Neural cell (in vitro differentiated cells): Measurements from ENCODE around the gene MPZL1. TPM values are rescaled to one million over a fixed set of nuclear protein-coding genes. Genes with fewer than 3 reads are reported as not detected.

Experiments used
- H2AFZ ChIP-seq: fragments of 200-600, 300-800 bp; sonication (generic), shearing (Covaris generic); 2 replicates; pipeline ENCODE4 v1.6.0; 2014; ENCODE audit warnings: low read depth, mild to moderate bottlenecking, antibody characterized with exemption, low read length, moderate library complexity
- H3F3A ChIP-seq: fragments of 200-600 bp; shearing (Covaris generic); 2 replicates; pipeline ENCODE4 v1.6.1; 2016; ENCODE audit warnings: mild to moderate bottlenecking, moderate library complexity, mixed read lengths, antibody characterized with exemption, low read length; ENCODE audit not compliant: insufficient read depth, poor library complexity, severe bottlenecking
- H3K27ac ChIP-seq: fragments of 200-600, 300-800 bp; sonication (generic), shearing (Covaris generic); 2 replicates; pipeline ENCODE4 v1.5.1; 2014; ENCODE audit warnings: mild to moderate bottlenecking, low read length, moderate library complexity
- H3K27me3 ChIP-seq: fragments of 300-800, 200-600 bp; sonication (generic), shearing (Covaris generic); 2 replicates; pipeline ENCODE4 v1.6.0; 2014; ENCODE audit warnings: mild to moderate bottlenecking, low read depth, low read length, moderate library complexity; ENCODE audit not compliant: insufficient read depth
- H3K36me3 ChIP-seq: fragments of 300-800, 200-600 bp; sonication (generic), shearing (Covaris generic); 2 replicates; pipeline ENCODE4 v1.5.1; 2014; ENCODE audit warnings: mild to moderate bottlenecking, antibody characterized with exemption, low read length, moderate library complexity; ENCODE audit not compliant: insufficient read depth
- H3K4me2 ChIP-seq: fragments of 300-800, 200-600 bp; sonication (generic), shearing (Covaris generic); 2 replicates; pipeline ENCODE4 v1.6.0; 2014; ENCODE audit warnings: mild to moderate bottlenecking, low read length
- H3K4me3 ChIP-seq: fragments of 300-800, 200-600 bp; sonication (generic), shearing (Covaris generic); 2 replicates; pipeline ENCODE4 v1.5.1; 2014; ENCODE audit warnings: mild to moderate bottlenecking, low read length, moderate library complexity
- H3K79me2 ChIP-seq: fragments of 200-600 bp; shearing (Covaris generic); replicated peaks from 2 replicates; pipeline ENCODE4 v1.6.0; 2014; ENCODE audit warnings: mild to moderate bottlenecking, low read length, moderate library complexity; ENCODE audit not compliant: insufficient read depth
- H3K9ac ChIP-seq: fragments of 300-800, 200-600 bp; sonication (generic), shearing (Covaris generic); 2 replicates; pipeline ENCODE4 v1.6.1; 2016; ENCODE audit warnings: mild to moderate bottlenecking, low read length, mixed read lengths
- H3K9me2 ChIP-seq: fragments of 200-600 bp; shearing (Covaris generic); 2 replicates; pipeline ENCODE4 v1.6.1; 2016; ENCODE audit warnings: mild to moderate bottlenecking, low read length, mixed read lengths; ENCODE audit not compliant: insufficient read depth
- H3K9me3 ChIP-seq: fragments of 200-600, 300-800 bp; sonication (generic), shearing (Covaris generic); 2 replicates; pipeline ENCODE4 v1.6.1; 2016; ENCODE audit warnings: mild to moderate bottlenecking, mixed run types, low read length, moderate library complexity, mixed read lengths
- H4K20me1 ChIP-seq: fragments of 200-600 bp; shearing (Covaris generic); 2 replicates; pipeline ENCODE4 v1.6.1; 2016; ENCODE audit warnings: mild to moderate bottlenecking, mixed run types; ENCODE audit not compliant: insufficient read depth
- EP300 ChIP-seq: fragments of 450-650 bp; conservative IDR thresholded peaks from 2 replicates; pipeline ENCODE4 v1.6.1; 2014; ENCODE audit warnings: antibody characterized with exemption, mild to moderate bottlenecking, moderate library complexity; ENCODE audit not compliant: poor library complexity, severe bottlenecking
- EZH2 ChIP-seq: fragments of 200-600, 300-800 bp; shearing (Covaris generic), sonication (generic); IDR thresholded peaks from 2 replicates; pipeline ENCODE4 v1.6.1; 2014; ENCODE audit warnings: antibody characterized with exemption, low read length, borderline replicate concordance, mild to moderate bottlenecking; ENCODE audit not compliant: insufficient read depth, poor library complexity, severe bottlenecking
- MXI1 ChIP-seq: fragments of 450-650 bp; conservative IDR thresholded peaks from 2 replicates; pipeline ENCODE4 v1.6.1; 2014; ENCODE audit warnings: antibody characterized with exemption, mild to moderate bottlenecking; ENCODE audit not compliant: poor library complexity, severe bottlenecking
- POLR2AphosphoS5 ChIP-seq: IDR thresholded peaks from 2 replicates; pipeline ENCODE4 v1.6.1; 2012
- RAD21 ChIP-seq: fragments of 450-650 bp; conservative IDR thresholded peaks from 2 replicates; pipeline ENCODE4 v1.6.1; 2014; ENCODE audit warnings: antibody characterized with exemption, mild to moderate bottlenecking, moderate library complexity
- SMC3 ChIP-seq: fragments of 450-650 bp; conservative IDR thresholded peaks from 2 replicates; pipeline ENCODE4 v1.6.1; 2014; ENCODE audit warnings: antibody characterized with exemption, mild to moderate bottlenecking, moderate library complexity; ENCODE audit not compliant: poor library complexity
- TAF1 ChIP-seq: IDR thresholded peaks from 2 replicates; pipeline ENCODE4 v1.6.1; 2012; ENCODE audit warnings: low read depth
- polyA plus RNA-seq: library from polyadenylated mRNA; depleted of rRNA; stranded (reverse); fragments of >200 nt; gene quantifications from 2 replicates; pipeline ENCODE4 v1.2.3, GENCODE V29; 2014
- TF ChIP-seq, protein P1 (sequence below): fragments of 450-650 bp; IDR thresholded peaks from 2 replicates; pipeline ENCODE4 v1.5.1; 2014; ENCODE audit warnings: antibody characterized with exemption, mild to moderate bottlenecking, moderate library complexity; ENCODE audit not compliant: poor library complexity, severe bottlenecking
- TF ChIP-seq, protein P2 (sequence below): IDR thresholded peaks from 2 replicates; pipeline ENCODE4 v1.6.1; 2012; ENCODE audit warnings: borderline replicate concordance

The MPZL1 gene
- polyA plus RNA-seq, 1 donor from 2014 or later = 167 TPM

DNA sequence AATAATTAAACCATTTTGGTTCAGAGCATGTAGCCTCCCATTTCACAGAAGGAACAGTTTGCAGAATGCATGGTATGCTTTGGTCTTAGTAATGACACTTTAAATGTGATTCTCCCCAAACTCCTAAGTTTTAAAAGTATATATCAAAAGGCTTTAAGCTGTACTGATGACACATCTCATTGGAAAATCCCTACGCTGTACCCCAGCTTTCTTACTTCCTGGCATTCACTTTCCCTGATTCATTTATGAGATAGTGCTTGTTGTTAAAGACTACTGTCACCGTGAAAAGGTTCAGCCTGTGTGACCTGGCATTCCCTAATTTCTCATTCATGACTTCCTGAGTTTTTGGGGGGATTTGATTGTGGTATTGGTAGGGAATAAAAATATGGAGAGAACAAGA is 53.4 kb downstream of the MPZL1 start:
- H3K27ac ChIP-seq = no peak overlapping the region
- H4K20me1 ChIP-seq = no peaks in the 10 kb centered on the region
- H3K79me2 ChIP-seq = no peaks in the 10 kb centered on the region
- H3F3A ChIP-seq = no peaks in the 10 kb centered on the region
- H2AFZ ChIP-seq = no peak overlapping the region
- TF ChIP-seq EZH2 = no peak
- TF ChIP-seq, protein P1, sequence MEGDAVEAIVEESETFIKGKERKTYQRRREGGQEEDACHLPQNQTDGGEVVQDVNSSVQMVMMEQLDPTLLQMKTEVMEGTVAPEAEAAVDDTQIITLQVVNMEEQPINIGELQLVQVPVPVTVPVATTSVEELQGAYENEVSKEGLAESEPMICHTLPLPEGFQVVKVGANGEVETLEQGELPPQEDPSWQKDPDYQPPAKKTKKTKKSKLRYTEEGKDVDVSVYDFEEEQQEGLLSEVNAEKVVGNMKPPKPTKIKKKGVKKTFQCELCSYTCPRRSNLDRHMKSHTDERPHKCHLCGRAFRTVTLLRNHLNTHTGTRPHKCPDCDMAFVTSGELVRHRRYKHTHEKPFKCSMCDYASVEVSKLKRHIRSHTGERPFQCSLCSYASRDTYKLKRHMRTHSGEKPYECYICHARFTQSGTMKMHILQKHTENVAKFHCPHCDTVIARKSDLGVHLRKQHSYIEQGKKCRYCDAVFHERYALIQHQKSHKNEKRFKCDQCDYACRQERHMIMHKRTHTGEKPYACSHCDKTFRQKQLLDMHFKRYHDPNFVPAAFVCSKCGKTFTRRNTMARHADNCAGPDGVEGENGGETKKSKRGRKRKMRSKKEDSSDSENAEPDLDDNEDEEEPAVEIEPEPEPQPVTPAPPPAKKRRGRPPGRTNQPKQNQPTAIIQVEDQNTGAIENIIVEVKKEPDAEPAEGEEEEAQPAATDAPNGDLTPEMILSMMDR = no peak
- no peak for TF ChIP-seq POLR2AphosphoS5
- no peak for TF ChIP-seq SMC3
- H3K9ac ChIP-seq = no peak overlapping the region
- no peaks in the 10 kb centered on the region for H3K36me3 ChIP-seq
- H3K9me2 ChIP-seq = no peaks in the 10 kb centered on the region
- no peaks in the 10 kb centered on the region for H3K27me3 ChIP-seq
- H3K4me2 ChIP-seq = no peak overlapping the region
- H3K9me3 ChIP-seq = peaks cover 1% of the 10 kb centered on the region
- no peak overlapping the region for H3K4me3 ChIP-seq

DNA sequence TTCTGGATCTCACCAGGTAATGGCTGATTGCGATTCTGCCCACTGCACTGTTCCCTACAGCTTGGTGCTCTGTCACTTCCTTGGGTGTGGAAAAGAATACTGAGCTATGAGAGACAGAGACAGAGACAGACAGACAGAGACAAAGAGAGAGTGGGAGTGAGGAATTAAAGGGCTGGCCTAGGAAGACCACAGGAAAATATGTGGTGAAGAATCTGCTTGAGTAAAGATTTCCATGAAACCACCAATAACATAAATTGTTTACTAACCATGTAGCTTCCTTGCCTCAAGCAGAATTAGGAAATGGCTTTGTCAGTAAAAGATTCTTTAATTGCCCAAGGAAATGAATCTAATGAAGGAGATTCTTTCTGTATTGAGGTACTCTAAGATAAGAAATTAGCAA is 54.4 kb downstream of the MPZL1 start:
- Histone ChIP-seq H3K4me3 (no peak overlapping the region), H4K20me1 (no peaks in the 10 kb centered on the region), H3K4me2 (no peak overlapping the region), H3F3A (no peaks in the 10 kb centered on the region), H3K9me3 (peaks cover 6% of the 10 kb centered on the region), H2AFZ (no peak overlapping the region), H3K27me3 (no peaks in the 10 kb centered on the region), H3K27ac (no peak overlapping the region), H3K36me3 (peaks cover 3% of the 10 kb centered on the region), H3K9me2 (no peaks in the 10 kb centered on the region), H3K9ac (no peak overlapping the region), H3K79me2 (no peaks in the 10 kb centered on the region)
- TF ChIP-seq, protein P2, sequence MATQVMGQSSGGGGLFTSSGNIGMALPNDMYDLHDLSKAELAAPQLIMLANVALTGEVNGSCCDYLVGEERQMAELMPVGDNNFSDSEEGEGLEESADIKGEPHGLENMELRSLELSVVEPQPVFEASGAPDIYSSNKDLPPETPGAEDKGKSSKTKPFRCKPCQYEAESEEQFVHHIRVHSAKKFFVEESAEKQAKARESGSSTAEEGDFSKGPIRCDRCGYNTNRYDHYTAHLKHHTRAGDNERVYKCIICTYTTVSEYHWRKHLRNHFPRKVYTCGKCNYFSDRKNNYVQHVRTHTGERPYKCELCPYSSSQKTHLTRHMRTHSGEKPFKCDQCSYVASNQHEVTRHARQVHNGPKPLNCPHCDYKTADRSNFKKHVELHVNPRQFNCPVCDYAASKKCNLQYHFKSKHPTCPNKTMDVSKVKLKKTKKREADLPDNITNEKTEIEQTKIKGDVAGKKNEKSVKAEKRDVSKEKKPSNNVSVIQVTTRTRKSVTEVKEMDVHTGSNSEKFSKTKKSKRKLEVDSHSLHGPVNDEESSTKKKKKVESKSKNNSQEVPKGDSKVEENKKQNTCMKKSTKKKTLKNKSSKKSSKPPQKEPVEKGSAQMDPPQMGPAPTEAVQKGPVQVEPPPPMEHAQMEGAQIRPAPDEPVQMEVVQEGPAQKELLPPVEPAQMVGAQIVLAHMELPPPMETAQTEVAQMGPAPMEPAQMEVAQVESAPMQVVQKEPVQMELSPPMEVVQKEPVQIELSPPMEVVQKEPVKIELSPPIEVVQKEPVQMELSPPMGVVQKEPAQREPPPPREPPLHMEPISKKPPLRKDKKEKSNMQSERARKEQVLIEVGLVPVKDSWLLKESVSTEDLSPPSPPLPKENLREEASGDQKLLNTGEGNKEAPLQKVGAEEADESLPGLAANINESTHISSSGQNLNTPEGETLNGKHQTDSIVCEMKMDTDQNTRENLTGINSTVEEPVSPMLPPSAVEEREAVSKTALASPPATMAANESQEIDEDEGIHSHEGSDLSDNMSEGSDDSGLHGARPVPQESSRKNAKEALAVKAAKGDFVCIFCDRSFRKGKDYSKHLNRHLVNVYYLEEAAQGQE = no peak

DNA sequence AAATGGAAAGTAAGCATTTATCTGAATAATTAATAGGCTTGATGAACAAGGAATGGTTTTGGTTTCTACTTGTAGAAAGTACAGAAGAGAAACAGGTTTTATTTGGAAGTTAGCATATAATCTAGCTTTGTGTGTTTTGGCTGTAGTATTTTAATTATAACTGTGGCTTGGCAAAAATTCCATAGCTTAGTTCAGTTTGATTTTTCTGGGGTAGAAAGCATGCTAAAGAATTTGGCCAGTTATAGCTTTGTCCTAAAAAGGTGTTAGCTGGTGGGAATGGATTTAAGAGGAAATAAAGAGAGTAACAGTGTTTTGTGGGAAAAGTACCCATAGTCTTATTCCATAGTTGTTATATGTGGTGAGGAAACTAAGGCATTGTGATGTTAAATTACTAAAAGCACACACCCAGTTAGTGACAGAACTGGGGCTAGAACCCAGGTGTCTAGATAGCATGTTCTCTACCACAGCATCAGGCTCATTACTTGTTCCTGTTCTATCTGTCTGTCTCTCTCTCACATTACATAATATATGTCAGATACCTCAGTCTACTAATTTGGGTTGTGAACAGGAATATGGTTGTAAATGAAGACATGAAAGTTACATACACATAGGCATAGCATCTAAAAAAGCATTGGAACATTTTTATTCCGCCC is 55.0 kb downstream of the MPZL1 start:
- Histone ChIP-seq H3K9me3 (peaks cover 6% of the 10 kb centered on the region), H3K27ac (no peak overlapping the region), H3K9me2 (no peaks in the 10 kb centered on the region), H3K79me2 (no peaks in the 10 kb centered on the region), H3K9ac (no peak overlapping the region), H2AFZ (no peak overlapping the region), H3K4me2 (no peak overlapping the region), H3K4me3 (no peak overlapping the region), H3F3A (no peaks in the 10 kb centered on the region), H4K20me1 (no peaks in the 10 kb centered on the region), H3K27me3 (no peaks in the 10 kb centered on the region), H3K36me3 (peaks cover 3% of the 10 kb centered on the region)
- TF ChIP-seq EZH2 (no peak), RAD21 (no peak), MXI1 (no peak), POLR2AphosphoS5 (no peak), SMC3 (no peak), EP300 (no peak), TAF1 (no peak)
- TF ChIP-seq, protein P1 = no peak
- TF ChIP-seq, protein P2 = no peak
